Brain microvascular endothelial cell (primary cell): Measurements from ENCODE around the gene PHACTR2.

Source experiments
- DNase-seq: peaks from one replicate; pipeline ENCODE4 v3.0.0-alpha.2; 2020
- H3K27ac ChIP-seq: fragments of 250-450 bp; sonication (Bioruptor Pico); 2 replicates; pipeline ENCODE4 v1.5.1; 2020; ENCODE audit warnings: mild to moderate bottlenecking, moderate library complexity
- H3K27me3 ChIP-seq: fragments of 250-450 bp; sonication (Bioruptor Pico); replicated peaks from 2 replicates; pipeline ENCODE4 v1.5.1; 2020; ENCODE audit warnings: mild to moderate bottlenecking
- H3K36me3 ChIP-seq: fragments of 250-450 bp; sonication (Bioruptor Pico); replicated peaks from 2 replicates; pipeline ENCODE4 v1.5.1; 2020; ENCODE audit warnings: mild to moderate bottlenecking
- H3K4me3 ChIP-seq: 2 replicates; pipeline ENCODE4 v1.5.1; 2011; ENCODE audit warnings: low read depth, mild to moderate bottlenecking, control low read depth, low read length, moderate library complexity
- CTCF ChIP-seq: IDR thresholded peaks from 2 replicates; pipeline ENCODE4 v1.5.1; 2011; ENCODE audit warnings: low read depth, mild to moderate bottlenecking, moderate library complexity, low read length, control low read depth, inconsistent platforms; ENCODE audit errors: missing control alignments
- in situ Hi-C: cut with HindIII; loops from 2 replicates; pipeline ENCODE4 v1.10.0; 2017; ENCODE audit warnings: low sequenced_read_pairs, low pct_ligation_motif_present

PHACTR2 gene

GRCh38 chr6:143698329-143698728 is 20.6 kb downstream of the PHACTR2 start:
- H3K27me3 ChIP-seq: no peaks in the 10 kb centered on the region
- in situ Hi-C loops: no loop called here
- H3K36me3 ChIP-seq: no peaks in the 10 kb centered on the region
- TF ChIP-seq CTCF: no peak
- DNase-seq: no peak
- no peak overlapping the region for H3K4me3 ChIP-seq
- H3K27ac ChIP-seq: no peak overlapping the region

GRCh38 chr6:143698759-143699429 is 21.1 kb downstream of the PHACTR2 start:
- Histone ChIP-seq H3K4me3 (no peak overlapping the region), H3K36me3 (no peaks in the 10 kb centered on the region), H3K27ac (no peak overlapping the region), H3K27me3 (no peaks in the 10 kb centered on the region)
- in situ Hi-C loops: no loop called here
- DNase-seq: no peak
- no peak for TF ChIP-seq CTCF

- in situ Hi-C loops: no loop called here
- Histone ChIP-seq H3K4me3 (no peak overlapping the region), H3K27ac (no peak overlapping the region), H3K27me3 (no peaks in the 10 kb centered on the region), H3K36me3 (no peaks in the 10 kb centered on the region)
- DNase-seq: no peak
- TF ChIP-seq CTCF: no peak
Observed at GRCh38 chr6:143699430-143699825, 21.7 kb downstream of the PHACTR2 start.

GRCh38 chr6:143700684-143701348 is 23.1 kb downstream of the PHACTR2 start:
- peak; percentile 74 for DNase-seq
- no peak for TF ChIP-seq CTCF
- in situ Hi-C loops: no loop called here
- Histone ChIP-seq H3K36me3 (no peaks in the 10 kb centered on the region), H3K4me3 (no peak overlapping the region), H3K27ac (peak overlapping the region; percentile 28), H3K27me3 (no peaks in the 10 kb centered on the region)

GRCh38 chr6:143701349-143702234 is 23.8 kb downstream of the PHACTR2 start:
- Histone ChIP-seq H3K36me3 (no peaks in the 10 kb centered on the region), H3K4me3 (no peak overlapping the region), H3K27me3 (no peaks in the 10 kb centered on the region), H3K27ac (peak overlapping the region; percentile 20)
- in situ Hi-C loops: no loop called here
- TF ChIP-seq CTCF: no peak
- DNase-seq: no peak
